CD14-positive monocyte (primary cell): ENCODE results near the gene HNRNPA2B1. TPM values are rescaled to one million over a fixed set of nuclear protein-coding genes. Genes with fewer than 3 reads are reported as not detected.

Experiments
- DNase-seq, 3 donors: peaks; one replicate each; pipeline ENCODE4 v3.0.0-alpha.2; 2011 to 2022
- H2AFZ ChIP-seq: 2 replicates; pipeline ENCODE4 v1.6.0; 2012; ENCODE audit warnings: mild to moderate bottlenecking, low read depth, low read length, inconsistent platforms; ENCODE audit not compliant: insufficient read depth, poor library complexity, severe bottlenecking
- H3K27ac ChIP-seq, 2 donors: 1 replicate in 1 of 2; 2 replicates in 1 of 2; pipeline ENCODE4 v1.5.1; 2012 to 2013; ENCODE audit warnings: low read length in 2 of 2, control low read depth in 1 of 2, inconsistent platforms in 1 of 2, low read depth in 1 of 2, mild to moderate bottlenecking in 1 of 2
- H3K27me3 ChIP-seq, 2 donors: one replicate each; pipeline versions ENCODE4 v1.6.0 to v1.6.1; 2011 to 2013; ENCODE audit warnings: low read length in 2 of 2; ENCODE audit not compliant: control insufficient read depth in 2 of 2, insufficient read depth in 2 of 2
- H3K36me3 ChIP-seq, 2 donors: replicated peaks in 1 of 2; 1 replicate in 1 of 2; 2 replicates in 1 of 2; pipeline versions ENCODE4 v1.5.1 to v1.6.1; 2012 to 2013; ENCODE audit warnings: low read length in 2 of 2, control low read depth in 1 of 2, inconsistent platforms in 1 of 2, mild to moderate bottlenecking in 1 of 2; ENCODE audit not compliant: insufficient read depth in 2 of 2, control insufficient read depth in 1 of 2
- H3K4me1 ChIP-seq, 2 donors: 1 replicate in 1 of 2; 2 replicates in 1 of 2; pipeline versions ENCODE4 v1.5.1 to v1.6.1; 2012 to 2013; ENCODE audit warnings: low read length in 2 of 2, control low read depth in 1 of 2, inconsistent platforms in 1 of 2, mild to moderate bottlenecking in 1 of 2, moderate library complexity in 1 of 2; ENCODE audit not compliant: insufficient read depth in 2 of 2, control insufficient read depth in 1 of 2
- H3K4me2 ChIP-seq: replicated peaks from 2 replicates; pipeline ENCODE3; 2012; ENCODE audit warnings: low read length, moderate library complexity, mild to moderate bottlenecking; ENCODE audit not compliant: poor library complexity, severe bottlenecking; ENCODE audit errors: extremely low read depth
- H3K4me3 ChIP-seq, 3 experiments: fragments of 200-600 bp in 1 of 3; sonication (generic) in 1 of 3; replicated peaks in 1 of 3; 1 replicate in 2 of 3; 2 replicates in 1 of 3; pipeline ENCODE4 v1.5.1; 2011 to 2013; ENCODE audit warnings: low read length in 3 of 3, mild to moderate bottlenecking in 3 of 3, control low read depth in 2 of 3, low read depth in 2 of 3, inconsistent platforms in 1 of 3, moderate library complexity in 1 of 3
- H3K79me2 ChIP-seq: 2 replicates; pipeline ENCODE4 v1.6.0; 2012; ENCODE audit warnings: mild to moderate bottlenecking, control low read depth, inconsistent platforms, low read length, moderate library complexity; ENCODE audit not compliant: insufficient read depth
- H3K9ac ChIP-seq: 2 replicates; pipeline ENCODE4 v1.6.0; 2017; ENCODE audit warnings: low read length, mild to moderate bottlenecking; ENCODE audit not compliant: insufficient read depth, poor library complexity, severe bottlenecking
- H3K9me3 ChIP-seq, 2 donors: replicated peaks in 1 of 2; 1 replicate in 1 of 2; 2 replicates in 1 of 2; pipeline versions ENCODE4 v1.5.1 to v1.6.1; 2012 to 2013; ENCODE audit warnings: low read length in 2 of 2, control low read depth in 1 of 2; ENCODE audit not compliant: control insufficient read depth in 1 of 2, insufficient read depth in 1 of 2
- H4K20me1 ChIP-seq: 2 replicates; pipeline ENCODE4 v1.6.0; 2012; ENCODE audit warnings: mild to moderate bottlenecking, low read length, control low read depth, moderate library complexity; ENCODE audit not compliant: insufficient read depth
- H3K27ac Mint-ChIP-seq, 7 donors: one replicate each; pipeline ENCODE4 v1.8.0; 2020; ENCODE audit warnings: mild to moderate bottlenecking in 7 of 7, mixed read lengths in 7 of 7, moderate library complexity in 6 of 7, inconsistent platforms in 2 of 7
- H3K27me3 Mint-ChIP-seq, 3 donors: one replicate each; pipeline ENCODE4 v1.8.0; 2021 to 2022; ENCODE audit warnings: low read depth in 3 of 3, mild to moderate bottlenecking in 3 of 3, mixed read lengths in 3 of 3, moderate library complexity in 3 of 3, inconsistent platforms in 1 of 3
- H3K36me3 Mint-ChIP-seq, 2 donors: one replicate each; pipeline ENCODE4 v1.8.0; 2020; ENCODE audit warnings: mixed read lengths in 2 of 2, inconsistent platforms in 1 of 2, mild to moderate bottlenecking in 1 of 2
- H3K4me1 Mint-ChIP-seq: one replicate; pipeline ENCODE4 v1.8.0; 2020; ENCODE audit warnings: mild to moderate bottlenecking, mixed read lengths
- H3K4me3 Mint-ChIP-seq, 2 donors: one replicate each; pipeline ENCODE4 v1.8.0; 2020; ENCODE audit warnings: mild to moderate bottlenecking in 2 of 2, mixed read lengths in 2 of 2, moderate library complexity in 1 of 2
- H3K9me3 Mint-ChIP-seq, 7 donors: one replicate each; pipeline ENCODE4 v1.8.0; 2020 to 2022; ENCODE audit warnings: mixed read lengths in 7 of 7, mild to moderate bottlenecking in 6 of 7, moderate library complexity in 6 of 7, inconsistent platforms in 2 of 7
- WGBS: methylation state at CpG from one replicate; pipeline ENCODE4 v1.1.5; 2013; ENCODE audit warnings: missing lambda C conversion rate; ENCODE audit not compliant: insufficient coverage; 5-methylcytosine and 5-hydroxymethylcytosine counted together
- intact Hi-C, 2 donors: fragments of 100-400 bp; cut with micrococcal nuclease; formaldehyde crosslinking; loops; one replicate each; pipeline versions ENCODE4 v1.15.0 to v1.15.1; 2023
- polyA plus RNA-seq, 3 donors: library from polyadenylated mRNA; depleted of rRNA in 1 of 3; unstranded in 2 of 3; stranded (reverse) in 1 of 3; fragments of 300-500 nt in 2 of 3; fragments of >200 nt in 1 of 3; fragmentation: Illumina TruSeq in 2 of 3; gene quantifications; 1 replicate in 2 of 3; 2 replicates in 1 of 3; pipeline ENCODE4 v1.2.3, GENCODE V29; 2012 to 2021
- TF ChIP-seq, protein P1 (sequence below): fragments of 200-600 bp; IDR thresholded peaks from one replicate; pipeline ENCODE4 v1.8.0; 2022; ENCODE audit warnings: antibody characterized with exemption, mild to moderate bottlenecking

HNRNPA2B1 gene
- polyA plus RNA-seq, 3 donors, result 249 to 391 (median 269) TPM

DNA sequence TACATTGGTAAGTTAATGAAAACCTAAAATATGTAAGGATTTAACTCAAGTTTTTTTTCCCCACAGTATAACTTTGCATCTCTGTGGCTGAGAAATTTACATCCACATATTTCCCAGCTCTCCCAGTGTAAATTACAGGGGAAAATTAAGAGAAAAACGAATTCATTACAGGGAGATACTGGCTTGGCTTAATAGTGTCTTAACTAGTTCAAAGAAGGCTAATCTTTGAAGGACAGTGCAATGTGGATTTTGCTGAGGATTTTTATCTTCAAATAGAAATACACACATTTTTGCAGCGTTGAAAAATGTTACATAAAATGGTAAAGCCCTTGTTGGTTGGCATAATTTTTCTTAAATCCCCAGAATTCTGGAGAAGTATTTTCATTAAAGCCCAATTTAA is 2.5 kb upstream of the HNRNPA2B1 start:
- Mint-ChIP-seq H3K9me3 (peaks cover 0 to 6% (median 2%) of the 10 kb centered on the region in 7 donors), H3K27me3 (peaks cover 0 to 4% (median 2%) of the 10 kb centered on the region in 3 donors), H3K4me1 (peaks cover 35% of the 10 kb centered on the region), H3K4me3 (peak overlapping the region; percentile 85 to 95), H3K36me3 (peaks cover 32 to 41% of the 10 kb centered on the region in 2 donors), H3K27ac (peak overlapping the region in 1 of 7 donors; percentile 91)
- peaks cover 70% of the 10 kb centered on the region for H4K20me1 ChIP-seq
- no peaks in the 10 kb centered on the region for H3K27me3 ChIP-seq
- no peaks in the 10 kb centered on the region for H3K9me3 ChIP-seq
- H3K4me2 ChIP-seq, result peak overlapping the region; percentile 84
- H3K4me3 ChIP-seq, result peak overlapping the region; percentile 65 to 99 (median 67)
- H3K79me2 ChIP-seq, result peaks cover 91% of the 10 kb centered on the region
- H3K9ac ChIP-seq, result peak overlapping the region; percentile 91
- H3K4me1 ChIP-seq, result peaks cover 25 to 34% of the 10 kb centered on the region in 2 donors
- TF ChIP-seq, protein P1, sequence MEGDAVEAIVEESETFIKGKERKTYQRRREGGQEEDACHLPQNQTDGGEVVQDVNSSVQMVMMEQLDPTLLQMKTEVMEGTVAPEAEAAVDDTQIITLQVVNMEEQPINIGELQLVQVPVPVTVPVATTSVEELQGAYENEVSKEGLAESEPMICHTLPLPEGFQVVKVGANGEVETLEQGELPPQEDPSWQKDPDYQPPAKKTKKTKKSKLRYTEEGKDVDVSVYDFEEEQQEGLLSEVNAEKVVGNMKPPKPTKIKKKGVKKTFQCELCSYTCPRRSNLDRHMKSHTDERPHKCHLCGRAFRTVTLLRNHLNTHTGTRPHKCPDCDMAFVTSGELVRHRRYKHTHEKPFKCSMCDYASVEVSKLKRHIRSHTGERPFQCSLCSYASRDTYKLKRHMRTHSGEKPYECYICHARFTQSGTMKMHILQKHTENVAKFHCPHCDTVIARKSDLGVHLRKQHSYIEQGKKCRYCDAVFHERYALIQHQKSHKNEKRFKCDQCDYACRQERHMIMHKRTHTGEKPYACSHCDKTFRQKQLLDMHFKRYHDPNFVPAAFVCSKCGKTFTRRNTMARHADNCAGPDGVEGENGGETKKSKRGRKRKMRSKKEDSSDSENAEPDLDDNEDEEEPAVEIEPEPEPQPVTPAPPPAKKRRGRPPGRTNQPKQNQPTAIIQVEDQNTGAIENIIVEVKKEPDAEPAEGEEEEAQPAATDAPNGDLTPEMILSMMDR, result no peak
- peak overlapping the region in 1 of 2 donors; percentile 93 for H3K27ac ChIP-seq
- H3K36me3 ChIP-seq, result peaks cover 20 to 26% of the 10 kb centered on the region in 2 donors
- DNase-seq, result no peak
- no CpG with 5 or more reads among the region's 2 CpGs for whole genome bisulfite sequencing
- intact Hi-C loops, result loop anchor here (5.0 to 10.0 kb wide), 4 partner anchors 89 to 308 kb away; partner anchors contain the start of gene SNX10 (in 1 of the 2)
- peak overlapping the region; percentile 85 for H2AFZ ChIP-seq

DNA sequence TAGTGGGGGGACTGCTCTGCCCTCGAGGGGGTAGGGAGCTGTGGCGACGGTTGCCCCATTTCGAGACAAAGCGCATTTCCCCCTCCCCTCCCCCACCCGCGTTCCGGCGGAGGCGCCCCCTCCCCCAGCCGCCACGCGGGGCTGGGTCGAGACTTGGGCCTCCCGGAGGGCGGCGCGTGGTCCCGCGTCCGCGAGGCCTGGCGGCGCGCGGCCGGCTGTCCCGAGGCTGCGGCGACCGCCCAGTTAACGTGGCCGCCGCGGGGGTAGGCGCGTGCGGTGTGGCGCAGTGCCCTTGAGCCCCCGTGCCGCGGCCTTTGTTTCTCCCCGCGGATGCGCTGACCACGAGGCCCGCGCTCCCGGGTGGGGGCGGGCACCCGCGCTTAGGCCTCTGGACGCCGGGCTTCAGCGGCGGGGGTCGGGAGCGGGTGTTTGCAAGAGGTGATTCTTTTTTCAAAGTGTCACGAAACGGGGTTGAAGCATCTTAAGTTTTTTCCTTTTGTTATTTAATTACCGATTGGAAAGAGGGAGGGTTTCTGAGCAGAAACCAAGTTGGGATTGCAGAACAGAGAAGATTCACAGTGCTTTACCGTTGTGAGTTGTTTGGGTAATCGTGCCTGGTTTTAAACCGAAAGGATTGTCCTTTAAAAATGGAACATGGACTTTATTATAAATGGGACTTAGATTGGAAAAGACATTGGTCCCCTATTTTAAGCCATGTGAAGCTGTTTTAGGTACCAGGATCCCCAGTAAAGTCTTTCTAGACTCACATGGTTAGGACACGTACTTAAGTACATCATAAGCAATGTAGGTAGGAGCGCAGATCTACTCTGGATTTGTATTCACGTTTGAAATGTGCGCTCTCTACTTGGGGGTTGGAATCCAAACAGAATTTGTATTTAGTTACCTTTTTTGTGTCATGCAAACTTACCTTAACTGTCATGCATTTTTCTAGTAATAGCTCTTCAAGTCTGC is 1.8 kb upstream of the HNRNPA2B1 start:
- Mint-ChIP-seq H3K36me3 (peaks cover 28 to 35% of the 10 kb centered on the region in 2 donors), H3K4me1 (peaks cover 36% of the 10 kb centered on the region), H3K27ac (peak overlapping the region; percentile 72 to 100 (median 88)), H3K4me3 (peak overlapping the region; percentile 85 to 95), H3K27me3 (peaks cover 0 to 4% (median 2%) of the 10 kb centered on the region in 3 donors), H3K9me3 (peaks cover 0 to 6% (median 2%) of the 10 kb centered on the region in 7 donors)
- Histone ChIP-seq H3K79me2 (peaks cover 91% of the 10 kb centered on the region), H2AFZ (peak overlapping the region; percentile 85), H3K4me2 (peak overlapping the region; percentile 84), H3K4me1 (peaks cover 29 to 38% of the 10 kb centered on the region in 2 donors), H3K4me3 (peak overlapping the region; percentile 65 to 99 (median 67)), H3K9ac (peak overlapping the region; percentile 91), H3K27me3 (no peaks in the 10 kb centered on the region), H3K36me3 (peaks cover 14 to 20% of the 10 kb centered on the region in 2 donors), H3K27ac (peak overlapping the region; percentile 89 to 93), H3K9me3 (no peaks in the 10 kb centered on the region), H4K20me1 (peaks cover 73% of the 10 kb centered on the region)
- TF ChIP-seq, protein P1, result no peak
- DNase-seq, result peak in 2 of 3 donors; percentile 18 to 37
- intact Hi-C loops, result loop anchor here (5.0 to 10.0 kb wide), 4 partner anchors 90 to 308 kb away; partner anchors contain the start of gene SNX10 (in 1 of the 2)
- WGBS, result under 1% methylated on average over 46 of the region's 68 CpGs
